ENCODE results near the gene ATP1A4. TPM values are rescaled to one million over a fixed set of nuclear protein-coding genes. Genes with fewer than 3 reads are reported as not detected.

ATP1A4 gene
- total RNA-seq, 1 donor from 2014 or later, result not detected

- no peak for FAIRE-seq
- no peak for DNase-seq (ENCODE audit: low spot score in 2 of 2)
Observed at GRCh38 chr1:160197231-160197630, 45.8 kb downstream of the ATP1A4 start.

DNA sequence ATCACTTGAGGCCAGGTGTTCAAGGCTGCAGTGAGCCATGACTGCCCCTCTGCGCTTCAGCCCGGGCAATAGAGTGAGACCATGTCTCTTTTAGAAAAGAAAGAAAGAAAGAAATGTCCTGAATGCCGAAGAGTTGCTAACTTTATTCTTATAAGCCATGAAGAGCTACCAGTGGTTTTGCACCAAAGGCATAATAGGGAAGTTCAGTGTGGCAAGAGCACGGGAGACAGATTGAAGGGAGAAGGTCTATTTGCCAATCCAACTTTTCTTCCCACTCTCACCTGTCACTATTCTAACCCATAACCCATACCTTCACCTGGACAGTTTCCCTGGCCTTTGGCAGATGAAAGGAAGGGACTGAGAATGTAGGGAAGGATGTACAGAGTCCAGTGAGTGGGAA, 49.4 kb downstream of the ATP1A4 start:
- DNase-seq (ENCODE audit: low spot score in 2 of 2) (no peak), FAIRE-seq (no peak)

- DNase-seq (ENCODE audit: low spot score in 2 of 2), result peak in 1 of 2 donors; percentile 42
- no peak for FAIRE-seq
Observed at GRCh38 chr1:160204526-160205241, 53.3 kb downstream of the ATP1A4 start.

DNA sequence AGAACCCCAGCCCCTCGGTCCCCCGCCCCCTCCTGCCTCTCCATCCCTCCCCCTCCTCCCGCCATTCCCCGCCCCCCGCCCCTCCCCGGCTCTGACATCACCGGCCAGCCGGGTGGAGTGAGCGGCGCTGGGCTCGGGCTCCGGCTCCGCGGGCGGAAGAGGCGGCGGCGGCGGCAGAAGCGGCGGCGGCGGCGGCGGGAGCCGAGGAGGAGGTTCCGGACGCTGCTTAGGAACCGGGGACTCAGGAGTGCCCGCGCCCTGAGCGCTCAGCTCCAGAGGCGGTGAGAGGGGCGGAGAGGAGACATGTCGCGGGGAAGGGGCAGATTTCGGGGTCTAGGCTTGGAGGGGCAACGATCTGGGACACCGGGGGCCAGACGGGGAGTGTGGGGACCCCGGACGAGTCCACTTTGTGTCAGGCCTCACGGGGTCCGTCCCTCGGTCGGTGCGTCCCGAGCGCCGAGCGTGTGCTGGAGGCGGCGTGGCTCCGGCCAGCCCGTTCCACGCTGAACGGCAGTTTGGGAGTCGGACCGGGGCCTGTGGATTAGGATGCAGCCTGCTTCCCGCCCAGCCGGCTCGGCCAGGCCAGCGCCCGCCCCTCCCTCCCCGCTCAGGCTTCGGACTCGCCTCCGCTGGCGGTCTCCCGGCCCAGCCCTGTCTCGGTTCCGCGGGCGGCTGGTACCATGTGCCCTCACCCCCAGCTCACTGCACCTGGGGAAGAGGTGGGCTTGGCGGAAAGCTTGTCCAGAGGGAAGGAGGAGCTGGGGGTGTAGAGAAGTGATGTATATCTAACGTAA, 54.0 kb downstream of the ATP1A4 start, which contains the start of gene PEA15:
PEA15 (plus strand) TSS at position 143 of the 794 bp plus-strand sequence. CDS start 6,161 bp downstream, outside the sequence.
- DNase-seq (ENCODE audit: low spot score in 2 of 2) (peak; percentile 88 to 91), FAIRE-seq (no peak)

GRCh38 chr1:160206036-160206389, 54.6 kb downstream of the ATP1A4 start:
- FAIRE-seq (no peak), DNase-seq (ENCODE audit: low spot score in 2 of 2) (peak; percentile 47 to 71)

DNA sequence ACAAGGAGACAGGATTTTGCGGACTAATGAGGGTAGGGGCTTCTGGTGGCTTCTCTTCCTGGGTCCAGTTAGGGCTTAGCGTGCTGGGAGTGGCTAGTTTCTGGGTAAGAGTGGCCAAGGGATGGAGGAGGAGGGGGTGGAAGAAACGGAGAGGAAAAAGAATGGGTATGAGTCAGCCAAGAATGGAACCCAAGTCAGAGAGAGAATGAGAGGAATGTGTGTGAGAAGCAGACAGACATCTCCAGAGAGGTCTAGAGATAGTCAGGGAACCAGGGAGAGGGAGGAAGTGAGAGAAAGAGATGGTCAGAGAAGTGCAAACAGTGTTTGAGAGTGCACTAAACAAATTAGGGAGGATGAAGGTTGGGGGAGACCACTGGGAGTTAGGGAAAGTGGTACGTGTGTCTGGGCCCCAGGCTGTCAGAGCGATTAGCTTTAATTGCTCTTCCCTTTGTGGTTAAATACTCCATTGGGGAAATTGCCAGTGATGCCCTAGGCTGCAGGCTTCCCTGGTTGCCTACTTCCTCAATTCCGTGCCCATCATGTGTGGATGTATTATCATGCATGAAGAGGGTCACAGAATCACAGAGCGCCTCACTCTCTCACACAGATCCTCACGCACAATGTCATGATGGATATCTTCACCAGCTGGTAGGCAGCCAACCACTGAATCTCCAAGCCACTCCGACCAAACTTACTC, 55.2 kb downstream of the ATP1A4 start:
- FAIRE-seq (no peak), DNase-seq (ENCODE audit: low spot score in 2 of 2) (peak in 1 of 2 donors; percentile 42)

DNA sequence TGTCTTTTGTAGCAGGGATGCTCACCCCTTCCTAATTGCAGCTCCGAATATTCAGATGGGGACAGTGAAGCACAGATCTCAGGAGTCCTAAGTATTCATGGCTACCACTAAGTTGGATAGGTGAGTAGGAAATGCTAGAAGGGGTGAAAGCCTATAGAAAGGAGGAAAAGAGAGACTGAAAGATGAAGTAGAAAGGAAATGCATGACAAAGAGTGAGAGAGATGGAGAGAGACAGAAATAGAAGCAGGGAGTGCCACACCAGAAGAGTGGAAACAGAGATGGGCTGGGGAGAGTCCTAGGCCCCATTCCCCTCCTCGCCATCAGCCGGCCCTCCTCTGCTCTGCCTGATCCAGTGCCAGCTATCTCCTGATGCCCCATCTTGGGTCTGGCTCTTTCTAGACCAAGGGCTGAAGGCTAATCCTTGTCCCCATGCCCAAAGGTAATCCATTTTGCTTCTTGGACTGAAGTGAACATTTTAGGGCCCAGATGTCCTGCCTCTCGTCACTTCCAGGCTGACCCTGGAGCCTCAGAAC, 55.8 kb downstream of the ATP1A4 start:
- DNase-seq (ENCODE audit: low spot score in 2 of 2) (no peak), FAIRE-seq (no peak)

DNA sequence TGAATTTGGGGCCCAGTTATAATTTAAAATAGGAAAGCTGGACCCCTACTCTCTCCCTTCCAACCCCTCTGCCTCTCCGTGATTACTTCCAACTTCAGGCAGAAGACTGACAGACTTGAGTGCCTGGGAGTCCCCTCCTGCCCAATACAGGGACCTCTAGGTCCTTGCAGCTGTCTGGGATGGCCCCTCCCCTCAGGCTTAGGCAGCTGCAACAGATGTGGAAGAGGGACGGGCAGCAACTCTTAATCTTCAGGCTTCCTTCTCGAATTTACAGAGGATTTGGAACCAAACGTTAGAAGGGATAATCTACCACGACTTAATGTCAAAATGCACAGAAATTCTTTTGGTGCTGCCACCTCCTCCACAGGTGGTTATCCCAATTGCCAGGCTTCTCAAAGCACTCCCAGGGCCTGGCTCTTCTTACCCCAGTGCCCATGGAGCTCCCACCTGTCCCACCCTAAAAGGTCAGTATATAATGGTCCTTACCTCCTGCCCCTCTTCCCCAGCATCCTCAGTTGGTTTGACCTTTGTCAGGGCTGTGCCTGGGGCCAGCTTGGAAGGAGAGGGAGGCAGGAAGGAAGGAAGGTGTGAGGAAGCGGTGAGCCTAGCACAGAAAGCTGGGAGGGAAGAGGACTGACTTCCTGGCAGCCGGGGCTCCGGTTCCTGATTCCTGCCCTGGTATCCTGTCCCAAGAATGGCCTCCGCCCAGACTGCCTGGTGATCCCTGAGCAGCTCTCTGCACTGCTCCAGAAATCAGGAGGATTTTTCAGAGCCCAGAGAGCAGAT, 56.6 kb downstream of the ATP1A4 start:
- no peak for DNase-seq (ENCODE audit: low spot score in 2 of 2)
- no peak for FAIRE-seq

GRCh38 chr1:160208557-160209320, 57.3 kb downstream of the ATP1A4 start:
- FAIRE-seq (no peak), DNase-seq (ENCODE audit: low spot score in 2 of 2) (no peak)

DNA sequence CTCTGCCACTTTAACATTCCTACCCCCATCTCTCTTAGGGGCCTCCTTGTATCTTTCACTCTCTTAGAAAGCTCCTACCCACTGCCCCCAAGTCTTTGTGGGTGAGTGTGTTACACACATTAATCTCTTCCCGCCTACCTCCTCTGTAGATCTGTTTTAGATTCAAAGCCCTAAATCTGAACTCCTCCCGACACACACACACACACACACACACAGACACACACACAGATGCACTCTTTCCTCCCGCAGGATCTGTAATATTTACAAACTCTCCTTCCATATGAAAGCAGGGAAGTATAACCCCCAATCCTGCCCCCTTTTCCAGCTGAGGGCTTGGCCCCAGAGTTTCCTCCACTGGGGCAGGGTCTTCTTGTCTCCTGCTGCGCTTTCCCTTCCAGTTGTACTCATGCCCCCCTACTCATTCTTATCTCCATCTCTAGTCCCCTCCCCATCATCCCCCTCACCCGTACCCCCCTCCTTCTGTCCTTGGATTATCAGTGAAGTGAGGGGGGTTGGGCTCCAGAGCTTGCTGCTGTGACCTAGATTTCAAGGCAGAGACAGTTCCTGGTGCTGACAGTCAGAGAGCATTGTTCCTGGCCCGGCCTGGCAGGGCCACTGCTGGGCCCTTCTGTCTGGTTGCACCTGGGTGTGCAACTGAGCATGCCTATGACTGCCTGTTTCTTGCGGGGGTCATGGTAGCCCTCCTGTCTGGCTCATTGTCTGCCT, 58.1 kb downstream of the ATP1A4 start:
- FAIRE-seq (no peak), DNase-seq (ENCODE audit: low spot score in 2 of 2) (peak in 1 of 2 donors; percentile 51)

DNA sequence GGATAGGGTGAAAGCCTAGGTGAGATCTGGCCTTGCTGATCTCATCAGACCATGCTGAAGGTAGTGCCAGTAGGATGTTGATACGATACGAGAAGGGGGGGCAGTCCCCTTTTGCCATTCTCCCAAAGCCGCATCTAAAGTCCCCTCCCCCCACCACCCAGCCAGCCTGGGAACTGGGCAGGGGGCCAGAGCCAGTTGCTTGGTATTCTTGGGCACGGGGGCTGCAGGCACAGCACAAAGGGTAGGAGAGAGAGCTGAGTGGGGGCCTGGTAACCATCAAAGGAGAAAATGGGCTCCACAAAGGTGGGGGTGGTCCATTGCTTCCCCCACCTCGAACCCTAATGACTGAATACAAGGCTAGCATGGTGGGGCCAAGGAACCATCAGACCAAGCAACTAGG, 59.2 kb downstream of the ATP1A4 start:
- no peak for FAIRE-seq
- no peak for DNase-seq (ENCODE audit: low spot score in 2 of 2)

DNA sequence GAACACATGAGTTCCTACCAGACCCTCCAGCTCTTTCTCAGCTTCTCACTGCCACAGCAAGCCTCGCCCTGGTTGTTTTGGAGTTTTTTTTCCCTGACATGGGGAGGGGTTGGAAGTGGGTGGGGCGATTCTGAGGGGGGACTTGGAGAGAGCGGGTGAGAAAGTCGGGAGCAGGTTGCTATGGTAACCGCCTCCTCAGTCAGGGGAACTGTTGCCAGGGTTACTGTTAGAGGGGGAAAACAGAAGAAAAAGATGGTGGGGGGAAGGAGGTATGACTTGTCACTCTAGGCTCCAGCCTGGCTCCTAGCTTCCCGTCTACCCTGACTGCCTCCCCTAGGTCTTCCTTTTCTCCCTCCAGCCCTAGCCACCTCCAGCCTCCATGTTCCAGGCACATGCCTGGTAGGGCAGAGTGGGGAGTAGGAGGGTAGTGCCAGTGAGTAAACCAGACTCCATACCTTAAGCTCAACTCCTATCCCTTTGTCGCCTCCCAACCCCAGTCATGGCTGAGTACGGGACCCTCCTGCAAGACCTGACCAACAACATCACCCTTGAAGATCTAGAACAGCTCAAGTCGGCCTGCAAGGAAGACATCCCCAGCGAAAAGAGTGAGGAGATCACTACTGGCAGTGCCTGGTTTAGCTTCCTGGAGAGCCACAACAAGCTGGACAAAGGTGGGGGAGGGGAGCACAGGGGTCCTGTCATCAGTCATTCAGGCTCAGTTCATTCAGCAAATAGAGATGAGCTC, 59.8 kb downstream of the ATP1A4 start:
- FAIRE-seq (no peak), DNase-seq (ENCODE audit: low spot score in 2 of 2) (no peak)

DNA sequence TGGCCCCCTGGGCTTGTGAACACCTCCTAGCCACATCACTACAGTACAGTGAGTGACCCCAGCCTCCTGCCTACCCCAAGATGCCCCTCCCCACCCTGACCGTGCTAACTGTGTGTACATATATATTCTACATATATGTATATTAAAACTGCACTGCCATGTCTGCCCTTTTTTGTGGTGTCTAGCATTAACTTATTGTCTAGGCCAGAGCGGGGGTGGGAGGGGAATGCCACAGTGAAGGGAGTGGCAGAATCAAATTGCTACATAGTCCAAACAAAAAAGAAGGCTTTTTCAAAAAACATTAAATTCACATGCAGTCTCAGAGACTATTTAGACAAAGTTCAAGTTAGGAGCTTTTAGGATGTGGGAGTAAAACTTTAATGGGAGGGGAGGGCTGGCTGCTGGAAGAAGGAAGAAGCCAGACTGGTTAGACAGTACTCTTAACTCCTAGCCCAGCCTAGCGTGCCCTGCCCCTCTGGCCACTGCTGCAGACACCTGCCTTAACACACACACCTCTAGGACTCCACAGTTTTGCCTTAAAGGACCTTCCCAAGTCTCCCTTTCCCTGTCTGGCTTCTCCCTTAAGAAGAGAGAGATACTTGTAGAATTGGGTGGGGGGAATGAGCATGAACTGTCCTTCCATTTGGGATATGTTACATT, 63.2 kb downstream of the ATP1A4 start:
- FAIRE-seq (no peak), DNase-seq (ENCODE audit: low spot score in 2 of 2) (no peak)

GRCh38 chr1:160216301-160216700, 64.9 kb downstream of the ATP1A4 start:
- FAIRE-seq (no peak), DNase-seq (ENCODE audit: low spot score in 2 of 2) (no peak)

GRCh38 chr1:160217481-160218051, 66.2 kb downstream of the ATP1A4 start:
- DNase-seq (ENCODE audit: low spot score in 2 of 2) (no peak), FAIRE-seq (no peak)

- DNase-seq (ENCODE audit: low spot score in 2 of 2), result peak; percentile 50 to 61
- FAIRE-seq, result no peak
Observed at GRCh38 chr1:160219062-160219929, 67.9 kb downstream of the ATP1A4 start.

All from frontal cortex (tissue), 4 donors.